CMK (cell line): Measurements from ENCODE around the gene DOCK4.

ENCODE experiments used
- DNase-seq: peaks from one replicate; pipeline ENCODE4 v3.0.0-alpha.2; 2010; ENCODE audit warnings: low read depth

Gene DOCK4

DNA sequence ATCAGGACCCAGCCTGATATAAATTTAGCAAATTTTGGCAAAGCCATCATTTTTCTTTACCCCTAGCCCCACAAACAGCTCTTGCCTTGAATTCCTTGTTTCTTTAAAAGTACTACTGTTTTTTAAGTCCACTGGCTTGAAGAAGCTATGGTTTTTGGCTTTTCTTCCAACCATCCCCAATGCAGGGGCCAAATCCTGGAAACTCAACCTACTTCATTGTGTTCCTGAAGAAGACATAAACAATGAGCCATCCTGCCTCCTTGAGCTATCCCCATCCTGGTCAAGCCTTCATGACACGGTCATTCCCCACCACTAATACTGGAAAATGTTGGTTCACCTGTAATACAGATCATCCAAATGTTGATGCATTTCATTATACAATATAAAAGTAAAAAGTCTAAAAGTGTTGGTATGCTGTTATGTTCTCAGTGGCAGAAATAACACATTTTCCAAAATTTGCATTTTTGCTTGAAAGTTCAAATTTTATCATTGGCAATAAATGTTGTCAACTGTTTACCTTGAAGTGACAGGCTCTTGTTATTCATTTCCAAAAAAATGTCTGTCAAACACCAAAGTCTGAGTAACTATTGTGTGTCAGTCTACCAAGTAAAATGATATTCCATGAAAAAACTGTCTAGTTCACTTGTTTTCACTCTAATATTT, 92.2 kb downstream of the DOCK4 start:
- DNase-seq: no peak

GRCh38 chr7:112112822-112113255, 93.4 kb downstream of the DOCK4 start:
- DNase-seq: no peak

DNA sequence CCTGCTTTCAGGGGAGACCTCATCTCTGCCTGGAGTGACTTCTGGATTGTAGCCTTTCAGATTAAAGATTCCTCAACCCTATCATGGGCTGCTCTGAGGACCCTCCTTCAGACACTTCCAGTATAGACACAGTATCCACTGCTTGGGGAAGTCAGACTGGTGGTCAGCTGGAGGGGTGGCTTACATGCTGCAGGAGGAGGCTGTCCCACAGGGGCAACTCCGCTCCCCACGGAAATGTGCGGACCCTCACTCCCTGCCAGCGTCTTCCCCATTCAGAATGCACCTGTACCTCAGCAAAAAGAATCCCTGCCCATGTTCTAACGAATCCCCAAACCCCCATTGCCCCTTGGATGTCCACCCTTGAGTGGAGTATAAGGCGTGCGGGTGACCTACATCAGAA, 95.5 kb downstream of the DOCK4 start:
- DNase-seq: no peak

- DNase-seq: no peak
Observed at GRCh38 chr7:112110175-112110574, 96.0 kb downstream of the DOCK4 start.

- DNase-seq: no peak
Observed at GRCh38 chr7:112108981-112109380, 97.2 kb downstream of the DOCK4 start.

- no peak for DNase-seq
Observed at GRCh38 chr7:112105584-112106530, 100.3 kb downstream of the DOCK4 start.

DNA sequence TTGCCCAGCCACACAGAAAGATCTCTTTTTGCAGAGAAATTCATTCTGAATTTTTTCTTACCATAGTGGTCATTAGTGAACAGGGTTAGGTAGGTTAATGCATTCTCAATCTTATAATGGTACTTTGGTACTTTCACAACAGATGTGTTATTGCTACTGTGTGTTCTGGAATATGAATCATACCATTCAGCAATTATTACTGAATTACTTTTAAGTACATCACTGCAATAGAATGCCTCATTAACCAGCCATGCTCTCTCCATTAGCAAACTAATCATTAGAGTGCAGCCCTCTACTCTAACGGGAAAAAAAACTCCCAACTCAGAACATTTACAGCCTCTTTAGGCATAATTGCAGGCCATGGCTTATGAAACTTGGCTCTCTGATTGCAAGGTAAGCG, 102.1 kb downstream of the DOCK4 start:
- no peak for DNase-seq

- DNase-seq: peak; percentile 62
Observed at GRCh38 chr7:112103246-112103645, 103.0 kb downstream of the DOCK4 start.

DNA sequence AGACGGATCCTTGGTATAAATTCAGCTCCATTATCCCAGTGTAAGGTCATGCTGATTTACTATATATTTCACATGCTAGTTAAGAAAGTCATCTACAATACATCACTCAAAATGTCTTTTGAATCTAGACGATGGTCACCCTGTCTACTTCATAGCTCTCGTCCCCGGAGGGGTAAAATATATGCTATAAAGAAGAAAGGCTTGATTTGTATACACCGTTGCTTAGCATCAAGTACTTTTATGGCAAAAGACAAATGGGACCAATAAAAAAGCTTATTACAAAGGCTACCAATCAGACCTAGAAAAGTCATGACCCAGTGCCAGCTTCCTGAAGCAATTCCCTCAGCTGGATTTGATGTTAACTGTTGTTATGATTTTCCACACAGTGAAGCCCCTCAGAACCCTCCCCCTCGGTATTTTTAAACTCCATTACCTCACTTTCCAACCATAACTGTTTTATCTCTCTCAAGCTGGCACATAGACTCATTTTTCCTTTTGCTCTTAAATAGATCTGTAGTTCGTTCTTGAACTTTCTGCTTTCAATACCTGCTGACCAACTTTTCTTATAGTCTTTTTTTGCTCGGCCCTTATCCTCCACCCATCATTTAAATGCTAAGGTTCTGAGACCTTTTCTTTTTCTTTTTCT, 104.9 kb downstream of the DOCK4 start:
- DNase-seq: no peak

DNA sequence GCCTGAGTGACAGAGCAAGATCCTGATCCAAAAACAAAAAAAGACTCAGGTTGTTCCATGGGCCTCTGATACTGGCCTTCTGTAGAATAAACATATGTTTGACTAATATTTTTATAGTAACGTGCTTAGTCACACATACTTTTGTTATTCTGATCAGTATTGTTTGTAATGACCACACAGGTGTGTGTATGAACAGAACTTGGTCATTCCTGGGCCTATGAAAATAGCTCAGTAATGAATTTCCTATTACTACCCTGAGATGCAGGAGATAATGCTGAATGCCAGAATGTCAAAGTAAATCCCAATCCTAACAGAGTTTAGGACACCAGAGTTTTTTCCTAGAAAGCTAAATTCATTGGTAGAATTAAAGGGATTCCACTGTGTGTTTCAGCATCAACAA, 108.7 kb downstream of the DOCK4 start:
- no peak for DNase-seq

DNA sequence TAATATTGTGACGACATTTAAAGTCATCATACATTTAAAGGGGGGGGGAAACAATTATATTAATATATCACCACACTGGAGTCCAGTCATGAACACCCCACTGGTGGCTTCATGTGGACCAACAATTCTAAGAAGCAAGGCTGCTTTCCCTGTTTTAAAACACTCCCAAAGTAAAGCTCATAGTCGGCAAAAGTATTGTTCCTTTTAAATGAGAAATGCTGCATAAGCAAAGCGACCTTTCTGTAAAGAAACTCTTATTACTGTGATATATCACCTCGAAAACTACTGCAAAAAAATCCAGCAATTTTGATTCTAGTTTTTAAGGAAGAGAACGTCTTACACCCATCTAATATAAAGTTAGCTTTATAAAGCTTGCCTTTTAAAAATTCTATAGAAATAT, 112.8 kb downstream of the DOCK4 start:
- no peak for DNase-seq

- no peak for DNase-seq
Observed at GRCh38 chr7:112092709-112093395, 113.3 kb downstream of the DOCK4 start.

DNA sequence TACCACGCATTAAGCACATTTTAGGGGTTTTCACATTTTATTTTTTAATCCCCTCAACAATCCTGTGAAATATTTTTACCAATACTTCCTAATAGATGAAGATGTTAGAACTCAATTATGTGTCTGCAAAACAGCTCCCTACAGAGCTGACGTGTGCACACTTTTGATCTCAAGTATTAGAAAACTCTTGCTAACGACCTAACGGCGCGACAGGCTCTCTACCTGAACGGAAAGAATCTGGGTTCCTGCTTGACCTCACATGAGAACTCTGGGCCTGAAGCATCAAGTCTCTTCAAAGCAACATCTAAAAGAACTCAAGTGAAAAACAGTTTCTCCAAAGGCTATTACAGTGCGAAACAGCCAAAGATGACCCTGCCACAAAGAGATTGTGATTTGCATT, 113.9 kb downstream of the DOCK4 start:
- DNase-seq: no peak

GRCh38 chr7:112091768-112092167, 114.4 kb downstream of the DOCK4 start:
- no peak for DNase-seq

DNA sequence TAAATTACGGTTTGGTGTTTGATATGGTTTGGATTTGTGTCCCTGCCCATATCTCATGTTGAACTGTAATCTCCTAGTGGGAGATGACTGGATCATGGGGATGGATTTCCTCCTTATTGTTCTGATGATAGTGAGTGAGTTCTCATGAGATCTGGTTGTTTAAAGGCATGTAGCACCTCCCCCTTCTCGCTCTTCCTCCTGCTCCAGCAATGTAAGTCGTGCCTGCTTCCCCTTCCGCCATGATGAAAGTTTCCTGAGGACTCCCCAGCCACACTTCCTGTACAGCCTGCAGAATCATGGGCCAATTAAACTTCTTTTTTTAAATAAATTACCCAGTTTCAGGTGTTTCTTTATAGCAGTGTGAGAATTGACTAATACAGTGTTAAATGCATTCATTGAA, 116.6 kb downstream of the DOCK4 start:
- no peak for DNase-seq

DNA sequence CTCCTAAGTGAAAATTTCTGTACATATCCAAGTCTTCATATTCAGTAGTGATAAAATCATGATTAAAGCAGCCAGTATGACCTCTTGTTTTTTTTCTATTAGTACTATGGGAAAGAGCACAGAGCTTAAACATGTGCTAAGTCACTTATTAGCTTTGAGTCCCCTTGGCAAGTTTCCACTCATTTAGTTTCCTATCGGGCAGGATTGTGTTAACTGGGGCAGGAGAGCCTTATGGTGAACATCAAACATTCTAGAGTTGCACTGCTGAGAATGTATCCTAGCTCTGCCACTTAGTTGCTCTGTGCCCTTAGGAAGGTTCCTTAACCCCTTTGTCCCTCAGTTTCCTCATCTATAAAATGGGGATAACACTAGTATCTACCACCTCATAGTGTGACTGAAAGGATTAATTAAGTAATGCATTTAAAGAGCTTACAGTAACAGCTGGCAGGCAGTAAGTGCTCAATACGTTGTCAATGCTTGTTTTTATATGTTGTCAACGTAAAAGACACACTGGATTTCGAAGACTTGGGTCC, 117.6 kb downstream of the DOCK4 start:
- no peak for DNase-seq

DNA sequence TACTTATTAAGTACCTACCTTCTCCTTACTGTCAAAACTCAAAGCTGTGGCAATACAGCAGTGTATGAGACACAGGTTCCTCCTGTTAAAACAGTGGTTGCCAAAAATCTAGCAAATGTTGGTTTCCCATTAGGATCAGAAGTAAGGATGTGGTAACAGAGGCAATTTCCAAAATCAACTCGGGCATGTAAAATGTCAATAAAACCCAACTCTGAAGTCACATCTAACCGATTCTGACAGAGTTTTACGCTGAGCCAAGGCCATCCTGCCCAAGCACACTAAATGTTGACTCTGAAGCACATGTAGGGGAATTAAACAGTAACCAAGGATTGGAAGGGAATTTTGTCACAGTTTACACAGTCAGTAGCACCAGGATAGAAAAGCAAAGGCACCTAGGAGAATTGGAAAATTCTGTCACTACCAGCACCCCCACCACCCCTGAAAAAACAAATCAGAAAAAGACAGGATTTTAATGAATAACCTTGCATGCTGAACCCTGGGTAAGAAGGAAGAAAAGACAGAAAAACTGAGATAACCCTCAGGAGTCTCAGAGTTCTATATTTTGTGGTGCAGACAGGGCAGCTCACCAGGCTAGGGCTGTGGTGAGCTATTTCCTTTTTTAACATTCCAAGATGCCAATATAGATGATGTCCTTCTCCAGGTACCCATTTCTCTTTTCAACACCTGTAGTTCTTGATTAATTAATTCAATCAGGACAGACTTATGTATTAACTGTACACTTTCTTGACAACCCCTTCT, 119.5 kb downstream of the DOCK4 start:
- no peak for DNase-seq

DNA sequence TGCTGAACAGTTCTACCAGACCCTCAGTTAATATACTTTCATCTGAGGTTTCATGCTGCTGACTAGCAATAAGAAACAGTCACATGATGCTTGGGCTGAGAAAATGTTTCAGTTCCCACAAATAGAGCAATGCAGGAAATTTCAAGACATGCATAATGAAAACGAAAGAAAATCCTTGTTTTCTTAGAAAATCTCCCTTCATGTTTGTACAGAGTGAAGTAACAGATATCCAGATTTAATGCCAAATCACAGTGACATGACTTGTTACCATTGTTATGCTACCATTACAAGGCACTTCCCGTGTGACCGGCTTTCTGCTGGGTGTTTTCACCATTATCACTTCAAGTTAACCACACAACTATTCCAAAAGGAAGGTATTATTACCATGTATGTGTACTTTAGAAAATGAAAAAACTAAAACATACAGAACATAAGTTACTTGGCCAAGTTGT, 121.7 kb downstream of the DOCK4 start:
- no peak for DNase-seq

GRCh38 chr7:112083776-112084355, 122.3 kb downstream of the DOCK4 start:
- no peak for DNase-seq

- no peak for DNase-seq
Observed at GRCh38 chr7:112082306-112082705, 123.9 kb downstream of the DOCK4 start.

- no peak for DNase-seq
Observed at GRCh38 chr7:112081778-112082177, 124.4 kb downstream of the DOCK4 start.
